GM12892 (cell line): ENCODE data around the gene RTN4RL1.

Source experiments
- POLR2A ChIP-seq: IDR thresholded peaks from 2 replicates; pipeline ENCODE4 v1.6.1; 2011; ENCODE audit warnings: low read depth, low read length, control low read depth
- POLR2AphosphoS5 ChIP-seq: IDR thresholded peaks from 2 replicates; pipeline ENCODE4 v1.6.1; 2011; ENCODE audit warnings: low read depth, low read length, control low read depth

DNA sequence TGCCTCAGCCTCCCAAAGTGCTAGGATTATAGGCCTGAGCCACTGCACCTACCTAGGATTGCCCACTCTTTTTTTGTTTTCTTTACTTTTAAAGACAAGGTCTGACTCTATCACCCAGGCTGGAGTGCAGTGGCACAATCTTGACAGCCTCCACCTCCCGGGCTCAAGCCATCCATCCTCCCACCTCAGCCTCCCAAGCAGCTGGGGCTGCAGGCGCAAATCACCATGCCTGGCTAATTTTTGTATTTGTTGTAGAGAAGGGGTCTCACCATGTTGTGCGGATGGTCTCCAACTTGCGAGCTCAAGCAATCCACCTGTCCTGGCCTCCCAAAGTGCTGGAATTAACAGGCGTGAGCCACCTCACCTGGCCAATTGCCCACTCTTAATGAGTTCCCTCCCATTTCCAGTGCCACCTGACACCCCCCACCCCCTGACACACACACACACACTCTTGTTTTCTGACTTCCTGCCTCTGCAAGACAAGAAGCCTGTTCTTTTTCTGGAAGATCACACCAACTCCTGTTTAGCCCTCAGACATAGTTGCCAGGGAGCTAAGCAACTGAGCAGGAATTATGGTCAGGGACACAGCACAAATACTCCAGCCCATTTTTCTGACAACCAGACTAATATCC, 19.2 kb upstream of the RTN4RL1 start:
- TF ChIP-seq POLR2A (no peak), POLR2AphosphoS5 (no peak)
